Measurements from ENCODE around the gene ZNF521.

GRCh38 chr18:25230658-25231326 lies 121.2 kb downstream of the ZNF521 start:
- TF ChIP-seq CTCF (conservative IDR thresholded peaks at IDR 0.05; ENCODE audit: low read length): no peak
- no peak for TF ChIP-seq EZH2phosphoT487 (IDR thresholded peaks at IDR 0.05; ENCODE audit: borderline replicate concordance, low read depth, low read length)

All from OCI-LY7 (cell line).